HL-60 (cell line): ENCODE results near the gene LRRC42.

Experiments
- DNase-seq, 2 experiments: peaks; one replicate each; pipeline ENCODE4 v3.0.0-alpha.2; 2010 to 2020; ENCODE audit warnings: low read depth in 1 of 2, low spot score in 1 of 2
- H3K27ac ChIP-seq: fragments of 250-450 bp; sonication (Bioruptor Pico); replicated peaks from 2 replicates; pipeline ENCODE4 v1.5.1; 2020; ENCODE audit warnings: mild to moderate bottlenecking, moderate library complexity
- H3K27me3 ChIP-seq: fragments of 250-450 bp; sonication (Bioruptor Pico); 2 replicates; pipeline ENCODE4 v1.5.1; 2021; ENCODE audit warnings: mild to moderate bottlenecking, moderate library complexity; ENCODE audit not compliant: insufficient read depth, poor library complexity, severe bottlenecking
- H3K4me3 ChIP-seq: replicated peaks from 2 replicates; pipeline ENCODE4 v1.5.1; 2011; ENCODE audit warnings: mild to moderate bottlenecking, control low read depth, low read length; ENCODE audit not compliant: insufficient read depth
- CTCF ChIP-seq: IDR thresholded peaks from one replicate; pipeline ENCODE4 v1.5.1; 2011; ENCODE audit warnings: low read length, control low read depth, inconsistent platforms; ENCODE audit not compliant: insufficient read depth
- GABPA ChIP-seq: IDR thresholded peaks from 2 replicates; pipeline ENCODE4 v1.6.1; 2012; ENCODE audit warnings: low read depth
- POLR2AphosphoS5 ChIP-seq: IDR thresholded peaks from 2 replicates; pipeline ENCODE4 v1.6.1; 2012; ENCODE audit warnings: low read depth
- REST ChIP-seq: IDR thresholded peaks from 2 replicates; pipeline ENCODE4 v1.6.1; 2012; ENCODE audit warnings: low read depth; ENCODE audit not compliant: insufficient replicate concordance
- SPI1 ChIP-seq: IDR thresholded peaks from 2 replicates; pipeline ENCODE4 v1.6.1; 2012; ENCODE audit warnings: low read depth, mild to moderate bottlenecking, borderline replicate concordance

LRRC42 gene

GRCh38 chr1:54013393-54014008 lies 67.4 kb downstream of the LRRC42 start:
- no peak for DNase-seq
- Histone ChIP-seq H3K27ac (no peak overlapping the region), H3K27me3 (no peaks in the 10 kb centered on the region), H3K4me3 (no peak overlapping the region)
- no peak for TF ChIP-seq REST
- no peak for TF ChIP-seq GABPA
- TF ChIP-seq CTCF = no peak
- TF ChIP-seq POLR2AphosphoS5 = no peak
- no peak for TF ChIP-seq SPI1

- DNase-seq = no peak
- Histone ChIP-seq H3K27me3 (no peaks in the 10 kb centered on the region), H3K4me3 (no peak overlapping the region), H3K27ac (no peak overlapping the region)
- no peak for TF ChIP-seq CTCF
- no peak for TF ChIP-seq SPI1
- no peak for TF ChIP-seq GABPA
- TF ChIP-seq POLR2AphosphoS5 = no peak
Measured at GRCh38 chr1:54014009-54014629, 68.0 kb downstream of the LRRC42 start.

DNA sequence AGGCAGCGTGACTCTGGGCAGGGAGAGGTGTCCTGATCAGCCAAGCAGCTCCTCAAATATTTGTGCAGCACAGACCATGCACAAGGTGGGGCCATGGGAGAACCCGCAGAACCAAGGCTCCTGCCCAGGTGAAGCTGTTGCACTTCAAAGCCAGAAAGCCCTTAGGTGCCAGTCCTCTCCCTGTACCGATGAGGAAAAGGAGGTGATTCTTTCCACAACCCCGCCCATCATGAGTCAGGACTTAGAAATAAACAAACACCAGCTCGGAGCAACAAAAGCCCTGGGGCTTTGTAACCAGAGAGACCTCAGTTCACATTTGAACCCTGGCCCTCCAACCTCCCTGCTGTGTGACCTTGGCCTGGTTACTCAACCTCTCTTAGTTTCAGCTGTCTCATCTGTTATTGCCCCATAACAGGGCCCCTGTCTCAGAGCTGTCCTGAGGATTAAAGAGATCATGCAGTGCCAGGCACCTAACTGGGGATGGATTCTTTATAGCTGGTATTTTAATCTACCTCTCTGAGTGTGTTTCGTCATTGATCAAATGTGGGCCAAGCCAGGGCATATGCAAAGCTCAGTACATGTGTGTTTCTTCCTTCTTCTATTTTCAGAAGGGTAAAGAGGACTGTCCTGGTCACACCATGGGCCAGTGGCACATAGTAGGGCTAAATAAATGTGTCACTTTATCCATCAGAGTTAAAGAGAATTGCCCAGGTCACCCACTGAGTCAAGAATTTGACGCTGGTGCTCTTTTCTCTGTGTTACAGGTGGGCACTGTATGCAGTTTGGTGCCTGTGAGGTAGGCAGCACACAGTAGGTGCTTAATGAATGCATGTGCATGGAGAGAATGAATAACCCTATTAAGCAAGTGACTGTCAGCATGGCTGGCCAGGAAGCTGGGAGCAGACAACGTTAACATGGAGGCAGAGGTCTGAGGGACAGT lies 70.5 kb downstream of the LRRC42 start:
- no peak overlapping the region for H3K27ac ChIP-seq
- H3K4me3 ChIP-seq = no peak overlapping the region
- DNase-seq = no peak
- H3K27me3 ChIP-seq = no peaks in the 10 kb centered on the region
- TF ChIP-seq SPI1 = no peak
- TF ChIP-seq POLR2AphosphoS5 = no peak
- TF ChIP-seq CTCF = no peak
- no peak for TF ChIP-seq REST
- no peak for TF ChIP-seq GABPA
